ENCODE measurements around the gene PSTPIP2. TPM values are rescaled to one million over a fixed set of nuclear protein-coding genes. Genes with fewer than 3 reads are reported as not detected.

PSTPIP2 gene
- total RNA-seq, 1 experiment from 2014 or later = 0.39 TPM

- Histone ChIP-seq H3K4me3 (ENCODE audit: low read depth in 2 of 2, low read length in 2 of 2) (no peak overlapping the region), H3K27ac (ENCODE audit: low read length) (no peak overlapping the region), H3K27me3 (ENCODE audit: control insufficient read depth, insufficient read depth, low read length) (no peaks in the 10 kb centered on the region), H3K4me1 (ENCODE audit: control insufficient read depth, insufficient read depth, low read length) (no peaks in the 10 kb centered on the region), H3K36me3 (ENCODE audit: control insufficient read depth, insufficient read depth, low read length) (no peaks in the 10 kb centered on the region), H3K9me3 (ENCODE audit: control insufficient read depth, insufficient read depth, low read depth, low read length) (no peaks in the 10 kb centered on the region)
- ATAC-seq (no peak), DNase-seq (ENCODE audit: low read depth, low spot score) (no peak)
- ChIA-PET CTCF (no interaction called here), POLR2A (no interaction called here)
- intact Hi-C loops (cut with micrococcal nuclease; ENCODE audit: unreplicated experiment) = no loop called here
- no peak for TF ChIP-seq REST (IDR thresholded peaks at IDR 0.05; ENCODE audit: insufficient read depth in 1 of 2, low read depth in 2 of 2, low read length in 1 of 2)
- TF ChIP-seq CTCF (IDR thresholded peaks at IDR 0.05) = no peak
- no peak for TF ChIP-seq TCF7L2 (IDR thresholded peaks at IDR 0.05; ENCODE audit: low read depth, low read length)
- TF ChIP-seq SIN3A (IDR thresholded peaks at IDR 0.05; ENCODE audit: borderline replicate concordance, insufficient read depth, low read depth, low read length) = no peak
- no peak for TF ChIP-seq POLR2AphosphoS5 (IDR thresholded peaks at IDR 0.05; ENCODE audit: low read depth, low read length)
- BruUV-seq (replicated peaks) = no TSS peak
- in situ Hi-C loops (cut with HindIII; ENCODE audit: low pct_unique_long_range_greater_than_20kb, low sequenced_read_pairs) = no loop called here
These were observed 25.9 kb downstream of the PSTPIP2 start for GRCh38 chr18:46046126-46046525.

- CTCF ChIA-PET = no interaction called here
- Histone ChIP-seq H3K9me3 (ENCODE audit: control insufficient read depth, insufficient read depth, low read depth, low read length) (no peaks in the 10 kb centered on the region), H3K27ac (ENCODE audit: low read length) (no peak overlapping the region), H3K4me1 (ENCODE audit: control insufficient read depth, insufficient read depth, low read length) (no peaks in the 10 kb centered on the region), H3K36me3 (ENCODE audit: control insufficient read depth, insufficient read depth, low read length) (no peaks in the 10 kb centered on the region), H3K4me3 (ENCODE audit: low read depth in 2 of 2, low read length in 2 of 2) (no peak overlapping the region), H3K27me3 (ENCODE audit: control insufficient read depth, insufficient read depth, low read length) (no peaks in the 10 kb centered on the region)
- in situ Hi-C loops (cut with HindIII; ENCODE audit: low pct_unique_long_range_greater_than_20kb, low sequenced_read_pairs) = no loop called here
- no peak for DNase-seq (ENCODE audit: low read depth, low spot score)
- no peak for TF ChIP-seq CTCF (IDR thresholded peaks at IDR 0.05)
- no peak for TF ChIP-seq TCF7L2 (IDR thresholded peaks at IDR 0.05; ENCODE audit: low read depth, low read length)
- no peak for TF ChIP-seq REST (IDR thresholded peaks at IDR 0.05; ENCODE audit: insufficient read depth in 1 of 2, low read depth in 2 of 2, low read length in 1 of 2)
- TF ChIP-seq POLR2AphosphoS5 (IDR thresholded peaks at IDR 0.05; ENCODE audit: low read depth, low read length) = no peak
- no peak for TF ChIP-seq SIN3A (IDR thresholded peaks at IDR 0.05; ENCODE audit: borderline replicate concordance, insufficient read depth, low read depth, low read length)
- no peak for ATAC-seq
- POLR2A ChIA-PET = no interaction called here
- BruUV-seq (replicated peaks) = no TSS peak
- intact Hi-C loops (cut with micrococcal nuclease; ENCODE audit: unreplicated experiment) = no loop called here
These were observed 29.4 kb downstream of the PSTPIP2 start for GRCh38 chr18:46042571-46043123.
